Anterior cingulate cortex (tissue), 58 donors: ENCODE results near the gene FAM78A.
"Not testable (repeated sequence)": the region's sequence is repeated elsewhere in the genome, so short reads cannot be mapped to it uniquely, and the experiment has no call there.

ENCODE experiments used
- DNase-seq, 58 donors: peaks; one replicate each; lab custom pipeline; 2025; lab: John Stamatoyannopoulos, UW

FAM78A gene

GRCh38 chr9:131246618-131247017 is 29.7 kb downstream of the FAM78A start:
- DNase-seq, result no peak

GRCh38 chr9:131244331-131244730 is 32.0 kb downstream of the FAM78A start:
- not testable (repeated sequence) for DNase-seq

GRCh38 chr9:131240047-131240921 is 36.0 kb downstream of the FAM78A start:
- DNase-seq, result no peak

GRCh38 chr9:131239161-131239975 is 36.9 kb downstream of the FAM78A start:
- no peak for DNase-seq

- no peak for DNase-seq
Observed at GRCh38 chr9:131238402-131239021, 37.8 kb downstream of the FAM78A start.

GRCh38 chr9:131237931-131238401 is 38.3 kb downstream of the FAM78A start:
- DNase-seq, result peak in 17 of 58 donors; percentile 15 to 46 (median 27)

GRCh38 chr9:131237291-131237690 is 39.0 kb downstream of the FAM78A start:
- DNase-seq, result no peak

- no peak for DNase-seq
Observed at GRCh38 chr9:131236761-131237160, 39.5 kb downstream of the FAM78A start.

GRCh38 chr9:131236161-131236560 is 40.1 kb downstream of the FAM78A start:
- DNase-seq, result no peak

GRCh38 chr9:131235480-131235851 is 40.8 kb downstream of the FAM78A start:
- no peak for DNase-seq

GRCh38 chr9:131234799-131235479 is 41.4 kb downstream of the FAM78A start:
- no peak for DNase-seq

- DNase-seq, result no peak
Observed at GRCh38 chr9:131233995-131234394, 42.3 kb downstream of the FAM78A start.

- no peak for DNase-seq
Observed at GRCh38 chr9:131233556-131233955, 42.8 kb downstream of the FAM78A start.

- DNase-seq, result no peak
Observed at GRCh38 chr9:131228988-131229387, 47.3 kb downstream of the FAM78A start.

GRCh38 chr9:131227959-131228460 is 48.3 kb downstream of the FAM78A start:
- no peak for DNase-seq

GRCh38 chr9:131227112-131227958 is 49.0 kb downstream of the FAM78A start:
- DNase-seq, result peak in 1 of 58 donors; percentile 53

GRCh38 chr9:131226226-131226625 is 50.1 kb downstream of the FAM78A start:
- DNase-seq, result no peak

GRCh38 chr9:131222460-131222859 is 53.9 kb downstream of the FAM78A start:
- no peak for DNase-seq

- DNase-seq, result no peak
Observed at GRCh38 chr9:131220485-131220884, 55.8 kb downstream of the FAM78A start.
